ELR (cell line): ENCODE data around the gene SAMD5.
A peak's percentile ranks its signal among the peaks of the same experiment; 100 is the strongest.

Experiments used
- DNase-seq: peaks from one replicate; pipeline ENCODE4 v3.0.0-alpha.2; 2015; ENCODE audit warnings: low read depth

Gene SAMD5

DNA sequence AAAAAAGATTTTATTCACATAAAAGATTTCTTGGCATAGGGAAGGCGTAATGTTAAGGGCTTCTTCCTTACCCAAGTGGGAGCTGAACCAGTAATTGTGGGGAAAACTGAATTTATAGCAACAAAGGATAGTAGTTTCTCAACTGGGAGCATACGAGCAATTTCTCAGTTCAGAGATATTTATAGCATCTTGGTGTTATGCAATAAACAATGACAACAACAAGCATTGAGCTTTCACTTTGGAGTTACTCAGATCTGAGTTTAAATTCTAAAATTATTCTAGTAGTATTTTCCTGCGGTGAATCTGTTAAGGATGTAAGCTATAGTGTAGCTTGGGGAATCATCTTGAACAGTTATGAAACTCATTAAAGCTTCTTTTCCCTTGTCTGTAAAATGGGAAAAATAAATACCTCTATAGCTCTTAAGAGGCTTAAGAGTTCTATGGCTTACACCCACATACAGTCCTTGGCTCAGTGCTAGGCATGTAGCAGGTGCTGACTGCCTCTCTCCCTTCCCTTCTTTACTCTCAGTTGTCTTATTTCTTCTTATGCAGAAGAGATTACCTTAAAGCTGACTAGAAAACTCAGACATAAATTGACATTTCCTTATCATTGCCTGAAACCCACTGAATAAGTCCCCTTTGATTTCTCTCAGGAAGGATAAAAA, 58.8 kb downstream of the SAMD5 start:
- DNase-seq: no peak

DNA sequence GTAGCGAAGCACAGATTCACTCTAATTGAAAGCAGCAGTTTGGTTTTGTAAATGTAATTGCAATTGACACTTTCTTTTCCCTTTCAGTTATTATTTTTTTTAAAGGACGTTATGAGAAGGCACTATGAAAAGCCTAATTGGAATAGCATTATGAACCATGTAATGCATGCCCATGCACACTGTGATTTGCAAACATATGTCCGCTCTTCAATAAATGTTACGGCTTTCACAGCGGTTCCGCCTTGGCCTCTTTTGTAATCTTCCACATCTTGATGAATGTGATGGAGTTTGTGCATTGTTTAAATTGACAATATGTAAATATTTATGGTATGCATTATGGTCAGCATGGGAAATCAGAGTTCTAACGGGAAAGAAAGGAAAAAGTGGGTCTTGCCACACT, 61.3 kb downstream of the SAMD5 start:
- no peak for DNase-seq

DNA sequence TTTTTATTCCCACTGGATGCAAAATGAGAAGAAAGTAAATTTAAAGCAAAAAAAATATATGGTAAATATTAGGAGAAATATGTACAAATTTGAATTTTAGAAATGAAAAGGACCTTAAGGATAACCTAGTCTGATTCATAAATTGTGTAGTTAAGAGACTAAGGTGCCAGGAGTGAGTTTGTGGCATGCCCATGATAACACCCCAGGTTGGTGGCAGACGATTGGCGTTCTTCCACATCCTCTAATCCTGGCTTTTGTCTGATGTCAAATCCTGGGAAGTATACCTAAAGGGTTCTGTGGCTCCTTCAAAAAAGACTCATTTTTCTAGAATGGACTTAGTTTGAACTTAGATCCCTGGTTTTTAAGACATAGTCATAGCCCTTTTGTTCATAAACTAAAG, 62.2 kb downstream of the SAMD5 start:
- DNase-seq: no peak

DNA sequence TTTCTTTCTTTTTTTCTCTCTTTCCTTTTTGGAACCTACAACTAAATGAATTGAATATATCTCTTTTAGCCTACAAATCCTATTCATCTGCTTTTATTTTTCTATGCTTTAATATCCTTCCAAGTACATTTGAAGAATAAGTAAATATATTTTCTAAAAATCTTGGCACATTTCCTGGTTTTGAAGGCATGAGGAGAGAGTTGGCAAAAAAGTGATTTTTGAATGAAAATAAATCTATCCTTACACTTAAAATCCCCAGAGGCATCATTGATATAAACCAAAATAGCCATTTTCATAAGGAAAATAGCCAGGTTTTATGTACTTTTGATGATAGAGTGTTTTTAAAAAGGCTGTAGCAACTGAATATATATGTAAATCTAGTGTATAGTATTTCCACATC, 69.0 kb downstream of the SAMD5 start:
- DNase-seq: no peak

DNA sequence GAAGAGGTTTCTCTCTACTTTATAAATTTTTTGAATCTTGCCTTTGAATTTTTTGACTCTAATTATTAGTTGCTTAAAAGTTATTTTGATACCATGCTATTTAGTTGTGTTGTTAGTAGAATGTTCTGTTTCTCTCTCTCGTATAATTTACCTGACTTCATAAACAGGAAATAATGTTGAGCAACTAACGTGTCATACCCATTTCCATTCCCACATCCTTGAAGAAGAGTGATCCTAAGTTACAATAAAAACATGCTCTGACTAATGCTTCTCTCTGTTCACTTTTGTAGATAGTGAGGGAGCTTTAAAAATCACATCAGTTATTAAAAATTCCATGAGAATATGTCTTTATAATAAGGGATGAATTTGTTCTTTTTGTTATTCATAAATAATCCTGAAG, 69.7 kb downstream of the SAMD5 start:
- DNase-seq: peak; percentile 39

DNA sequence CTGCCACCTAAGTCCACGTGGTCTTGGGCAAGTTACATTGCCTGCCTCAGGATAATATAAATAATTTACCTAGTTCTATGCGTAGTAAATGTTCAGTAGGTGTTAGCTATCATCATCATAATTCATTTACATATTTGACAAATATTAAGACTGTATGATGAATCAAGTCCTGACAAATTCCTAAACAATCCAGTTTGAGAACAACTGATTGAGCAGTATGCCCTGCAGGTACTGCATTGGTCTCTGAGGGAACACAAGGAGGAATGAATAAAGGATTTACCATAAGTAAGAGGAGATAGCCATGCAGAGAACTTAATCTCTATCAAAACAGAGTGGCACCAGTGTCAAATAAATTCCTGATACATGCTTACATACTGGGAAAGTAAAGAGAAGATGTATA, 70.4 kb downstream of the SAMD5 start:
- no peak for DNase-seq

DNA sequence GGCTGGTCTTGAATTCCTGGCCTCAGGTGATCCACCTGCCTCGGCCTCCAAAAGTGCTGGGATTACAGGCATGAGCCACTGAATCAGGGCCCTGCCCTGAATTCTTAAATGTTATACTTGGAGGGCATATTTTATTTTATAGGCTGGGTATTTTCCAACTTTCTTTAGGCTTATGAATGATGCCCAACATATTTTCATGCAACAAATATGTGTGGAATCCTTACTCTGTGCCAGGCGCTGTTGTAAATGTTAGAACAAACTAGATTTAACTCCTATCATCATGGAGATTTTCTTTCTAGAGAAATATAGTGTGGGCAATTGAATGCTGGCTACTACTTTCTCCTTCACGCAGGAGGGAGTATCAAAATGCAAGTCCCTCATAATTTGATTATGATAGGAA, 71.2 kb downstream of the SAMD5 start:
- DNase-seq: no peak

DNA sequence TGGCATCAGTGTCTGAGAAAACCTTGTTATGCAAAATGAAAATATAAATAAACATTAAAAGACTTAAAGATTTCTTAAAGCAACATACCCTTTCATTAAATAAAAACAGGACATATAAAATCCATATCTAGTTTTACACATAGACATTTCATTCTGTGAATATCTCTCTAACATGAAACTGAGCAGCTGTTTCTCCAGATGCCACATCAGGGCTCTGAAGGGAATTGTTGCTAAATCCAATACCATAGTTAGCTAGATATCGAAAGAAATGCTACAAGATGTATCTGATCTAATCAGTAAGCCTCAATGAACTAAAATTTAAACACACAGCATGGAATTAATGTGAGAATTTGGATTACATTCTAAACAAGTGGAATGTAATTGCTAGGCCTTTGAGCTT, 74.5 kb downstream of the SAMD5 start:
- no peak for DNase-seq

DNA sequence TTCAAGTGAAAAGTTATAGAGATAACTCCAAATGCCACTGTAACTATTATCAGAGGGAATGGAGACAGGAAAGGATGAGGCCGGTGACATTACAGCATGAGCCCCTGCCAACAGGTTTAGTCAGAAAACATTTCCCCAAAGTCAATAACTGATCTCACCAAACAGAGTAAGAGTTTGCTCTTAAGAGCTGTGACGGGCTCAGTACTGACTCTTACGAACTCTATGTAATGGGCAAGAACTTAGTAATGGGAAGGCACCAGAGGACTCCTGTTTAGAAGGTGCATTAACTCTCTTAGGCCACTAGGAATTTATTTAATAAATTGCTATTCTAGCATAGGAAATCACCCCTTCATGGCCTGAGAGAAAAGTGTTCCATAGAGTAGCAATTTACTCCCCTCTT, 76.8 kb downstream of the SAMD5 start:
- DNase-seq: no peak

DNA sequence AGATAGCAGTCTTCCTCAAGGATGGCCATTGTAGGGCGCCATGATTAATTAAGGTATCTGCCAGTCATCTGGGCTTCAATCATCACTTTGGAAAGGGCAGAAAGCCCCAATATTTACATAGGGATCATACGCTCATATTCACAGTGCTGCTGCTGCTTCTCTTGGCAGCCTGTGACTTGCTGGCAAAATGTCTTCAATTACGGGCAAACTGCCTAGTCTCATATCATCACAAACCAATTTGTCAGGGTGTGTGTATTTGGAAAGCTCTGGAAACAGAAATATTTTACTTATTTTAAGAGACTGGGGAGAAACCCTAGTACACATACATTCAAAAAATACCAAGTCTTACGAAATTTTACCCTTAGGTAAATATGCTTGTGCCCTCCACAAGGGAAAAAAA, 77.6 kb downstream of the SAMD5 start:
- DNase-seq: no peak

DNA sequence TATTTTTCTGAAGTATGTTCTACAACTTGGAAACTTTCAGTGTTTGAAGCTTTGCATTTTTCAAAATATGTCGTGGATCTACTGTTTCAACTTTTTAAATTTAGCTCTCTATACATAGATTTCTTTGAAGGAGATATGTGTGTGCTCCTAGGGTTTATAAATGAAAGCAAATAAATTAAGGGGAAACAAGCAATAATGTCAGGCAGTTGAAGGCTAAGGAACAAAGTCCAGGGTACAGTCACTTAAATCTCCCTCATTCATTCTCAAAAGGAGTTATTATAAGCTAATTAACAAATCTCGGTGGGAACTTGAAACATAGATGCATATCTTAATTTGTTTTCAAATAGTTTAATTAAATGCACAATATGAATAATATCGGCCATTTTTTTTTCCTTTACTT, 79.4 kb downstream of the SAMD5 start:
- no peak for DNase-seq

DNA sequence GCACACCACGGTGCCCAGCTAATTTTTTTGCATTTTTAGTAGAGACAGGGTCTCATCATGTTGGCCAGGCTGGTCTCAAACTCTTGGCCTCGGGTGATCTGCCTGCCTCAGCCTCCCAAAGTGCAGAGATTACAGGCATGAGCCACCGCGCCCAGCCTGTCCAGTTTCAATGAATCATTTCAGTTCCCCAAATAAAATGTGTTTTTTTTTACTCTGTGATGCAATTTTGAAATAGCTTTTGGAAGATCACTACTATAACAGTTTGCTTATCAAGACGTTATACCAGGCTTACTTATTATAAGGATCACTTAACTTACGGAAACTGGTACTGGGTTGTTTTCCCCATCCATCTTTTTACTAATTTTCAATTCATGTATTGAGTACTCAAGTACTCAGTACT, 80.0 kb downstream of the SAMD5 start:
- DNase-seq: no peak

DNA sequence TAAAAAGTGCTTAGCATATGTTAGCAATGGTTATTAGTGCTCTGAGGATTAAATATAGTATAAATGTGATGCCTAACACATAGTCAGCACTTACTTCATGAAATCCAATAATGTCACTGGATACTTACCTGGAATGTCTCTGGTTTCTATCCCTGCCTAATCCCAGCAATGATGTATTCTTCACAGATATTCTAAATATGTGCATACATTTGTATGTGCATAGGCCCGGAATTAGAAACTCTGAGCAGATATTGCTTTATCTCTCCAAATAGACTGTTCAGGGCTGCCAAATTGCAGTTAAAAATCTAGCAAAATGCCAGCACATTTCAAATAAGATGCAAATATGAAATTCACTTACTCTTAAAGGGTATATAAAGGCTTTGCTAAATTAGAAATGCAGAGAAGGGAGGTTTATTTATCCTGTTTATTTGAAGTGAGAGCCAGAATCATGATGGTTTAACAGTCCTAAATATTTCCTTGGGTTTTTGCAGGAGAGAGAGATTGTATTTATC, 81.3 kb downstream of the SAMD5 start:
- DNase-seq: no peak

DNA sequence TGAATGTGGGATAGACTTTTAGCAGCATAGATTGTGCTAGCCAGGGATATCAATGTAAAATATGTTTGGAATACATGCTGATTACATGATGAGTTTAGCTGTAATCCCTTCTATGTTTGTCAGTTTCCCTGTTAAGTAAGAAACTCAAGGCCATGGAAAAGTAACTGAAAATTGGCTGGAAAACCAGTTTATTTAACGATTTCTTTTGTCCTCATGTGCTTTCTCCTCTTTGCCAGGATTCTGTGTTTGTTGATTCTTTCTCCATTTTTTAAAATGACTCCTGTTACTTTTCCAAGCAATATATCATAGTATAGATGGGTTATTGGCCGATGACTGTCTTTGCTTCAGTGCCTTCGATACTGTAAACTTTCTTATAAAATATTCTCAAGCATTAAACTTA, 87.5 kb downstream of the SAMD5 start:
- no peak for DNase-seq

DNA sequence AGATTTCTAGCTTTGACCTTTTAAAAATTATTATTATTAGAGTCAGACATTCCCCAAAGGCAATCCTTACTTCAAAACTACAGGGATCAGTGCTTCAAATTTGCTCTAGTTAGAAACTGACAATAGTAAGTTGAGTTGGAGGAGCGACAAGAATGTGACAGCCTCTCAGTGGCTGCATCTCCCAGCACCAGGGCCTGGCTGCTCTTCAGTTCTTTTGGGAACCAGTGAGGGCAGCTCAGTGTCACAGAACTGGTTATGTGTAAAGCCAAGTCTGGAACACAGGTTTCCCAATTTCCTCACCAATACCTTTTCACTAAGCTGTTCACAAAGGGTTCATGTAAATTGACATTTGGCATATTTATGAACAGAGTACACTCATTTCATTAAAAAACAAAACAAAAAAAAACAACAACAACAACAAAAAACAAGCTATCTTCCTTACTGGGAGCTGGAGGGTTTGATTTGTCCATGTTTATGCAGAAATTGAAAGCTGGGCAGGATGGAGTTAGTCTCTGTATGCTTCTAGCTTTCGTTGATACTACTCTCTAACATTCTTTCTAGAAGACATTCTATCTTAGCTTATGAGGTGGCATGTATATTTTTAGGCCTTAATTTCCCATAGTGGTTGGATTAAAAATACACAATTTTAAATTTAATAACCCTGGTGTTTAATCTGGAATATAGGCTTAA, 95.0 kb downstream of the SAMD5 start:
- DNase-seq: no peak

DNA sequence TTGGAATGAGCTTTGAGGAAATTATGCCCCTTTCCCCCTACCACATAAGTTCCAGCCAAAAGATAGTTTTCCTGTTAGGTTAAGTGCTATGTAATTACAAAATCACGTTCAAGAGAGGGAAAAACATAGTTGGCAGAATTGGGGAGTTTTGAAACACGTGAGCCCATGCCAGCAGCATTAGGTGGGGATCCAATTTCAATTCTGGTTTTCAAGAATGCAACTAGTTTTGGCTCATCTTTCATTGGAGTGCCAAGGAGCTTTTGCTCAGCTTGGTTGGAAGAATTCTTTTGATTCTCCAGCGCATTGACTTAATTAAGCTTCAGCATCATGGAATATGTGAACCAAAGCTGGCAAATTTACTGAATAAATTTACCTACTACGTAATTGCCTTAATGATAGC, 95.9 kb downstream of the SAMD5 start:
- DNase-seq: no peak

DNA sequence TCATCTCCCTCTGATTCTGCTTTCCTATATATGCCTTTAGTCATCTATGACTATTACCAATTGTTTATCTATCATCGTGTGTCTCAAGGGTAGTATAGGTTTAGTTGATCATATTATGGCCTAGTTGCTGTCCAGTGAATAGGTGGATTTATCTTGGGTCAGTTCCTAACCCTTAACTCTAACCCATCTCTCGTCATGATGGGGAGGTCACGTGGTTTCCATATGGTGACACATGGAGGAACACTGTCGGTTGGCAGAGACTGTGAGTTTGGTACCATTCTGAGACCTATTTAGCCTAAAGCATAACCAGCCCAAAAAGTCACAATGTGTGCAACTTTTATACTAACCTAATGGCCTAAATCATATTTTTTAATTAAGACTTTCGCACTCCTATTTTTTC, 103.5 kb downstream of the SAMD5 start:
- no peak for DNase-seq

DNA sequence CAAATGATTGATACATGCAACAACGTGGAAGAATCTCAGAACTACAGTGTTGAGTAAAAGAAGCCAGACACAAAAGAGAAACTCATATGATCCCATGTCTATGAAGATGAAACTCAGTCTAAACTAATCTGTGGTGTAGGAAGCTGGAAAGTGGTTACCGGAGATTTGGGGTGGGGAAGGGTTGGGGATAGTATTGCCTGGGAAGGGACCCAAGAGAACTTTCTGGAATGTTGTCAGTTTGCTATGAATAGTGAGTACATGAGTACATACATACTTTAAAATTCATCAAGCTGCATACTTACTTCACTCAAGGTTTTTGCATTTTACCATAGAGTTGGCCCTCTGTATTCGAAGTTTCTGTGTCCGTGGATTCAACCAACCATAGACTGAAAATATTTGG, 106.0 kb downstream of the SAMD5 start:
- no peak for DNase-seq

DNA sequence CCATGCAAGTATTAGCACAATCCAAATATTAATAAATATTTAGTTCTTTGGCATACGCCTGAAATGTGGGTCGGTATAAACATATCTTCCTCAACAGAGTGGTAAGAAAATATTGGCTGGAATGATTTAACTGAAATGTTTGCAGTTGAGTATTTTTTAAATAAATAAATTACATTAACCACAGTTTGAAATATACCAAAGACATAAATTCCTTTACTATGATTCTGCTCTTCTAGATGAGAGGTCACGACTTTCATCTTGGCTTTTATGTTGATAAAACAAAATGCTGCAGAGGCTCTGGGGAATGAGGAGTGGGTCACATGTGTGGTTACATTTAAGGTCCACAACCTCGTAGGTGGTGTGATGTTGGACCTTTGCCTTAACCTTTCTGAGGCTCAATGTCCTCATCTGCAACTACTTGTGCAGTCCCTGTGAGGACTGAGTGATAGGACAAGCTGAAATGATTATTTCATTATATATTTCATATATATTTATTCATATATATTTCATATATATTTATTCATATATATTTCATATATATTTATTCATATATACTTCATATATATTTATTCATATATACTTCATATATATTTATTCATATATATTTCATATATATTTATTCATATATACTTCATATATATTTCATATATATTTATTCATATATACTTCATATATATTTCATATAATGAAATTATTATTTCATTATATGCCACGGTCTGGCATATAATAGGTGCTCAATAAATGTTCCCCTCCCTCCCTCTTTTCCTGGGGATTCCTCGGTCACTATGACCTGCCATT, 107.4 kb downstream of the SAMD5 start:
- peak; percentile 30 for DNase-seq

DNA sequence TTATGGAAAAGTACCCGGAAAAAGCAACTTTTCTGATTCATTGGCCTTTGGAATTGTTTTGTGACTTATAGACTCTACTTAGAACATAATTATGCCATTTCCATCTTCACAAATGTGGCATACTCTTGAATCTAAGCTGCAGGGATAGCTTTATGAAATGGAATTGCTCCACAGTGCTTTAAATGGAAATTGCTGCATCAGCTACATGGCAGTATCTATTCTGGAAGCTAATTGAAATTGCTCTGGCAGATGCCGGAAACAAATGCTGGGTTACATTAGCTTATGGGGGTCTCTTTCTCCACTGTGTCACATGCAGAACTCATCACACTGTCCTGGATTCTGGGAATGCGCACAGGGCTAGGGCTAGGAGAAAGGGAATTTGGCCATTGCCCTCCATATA, 108.9 kb downstream of the SAMD5 start:
- DNase-seq: no peak

DNA sequence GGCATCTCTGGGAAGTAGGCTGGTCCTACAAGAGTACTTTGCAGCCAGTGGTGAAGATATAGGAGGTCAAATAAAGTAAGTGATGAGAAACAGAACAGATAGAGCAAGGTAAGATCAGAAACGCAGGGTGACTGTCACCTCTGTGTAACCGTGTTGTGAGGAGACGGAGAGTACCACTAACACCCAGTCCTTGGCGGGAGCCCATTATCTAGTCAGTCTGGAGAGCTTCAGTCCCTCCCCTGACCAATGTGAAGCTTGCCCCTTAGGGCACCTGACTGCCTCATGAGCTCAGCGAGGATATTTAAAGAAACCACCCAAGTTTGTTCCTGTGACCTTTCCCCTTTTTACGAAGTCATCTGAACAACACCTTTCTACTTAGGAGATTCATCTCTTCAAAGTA, 110.0 kb downstream of the SAMD5 start:
- no peak for DNase-seq

DNA sequence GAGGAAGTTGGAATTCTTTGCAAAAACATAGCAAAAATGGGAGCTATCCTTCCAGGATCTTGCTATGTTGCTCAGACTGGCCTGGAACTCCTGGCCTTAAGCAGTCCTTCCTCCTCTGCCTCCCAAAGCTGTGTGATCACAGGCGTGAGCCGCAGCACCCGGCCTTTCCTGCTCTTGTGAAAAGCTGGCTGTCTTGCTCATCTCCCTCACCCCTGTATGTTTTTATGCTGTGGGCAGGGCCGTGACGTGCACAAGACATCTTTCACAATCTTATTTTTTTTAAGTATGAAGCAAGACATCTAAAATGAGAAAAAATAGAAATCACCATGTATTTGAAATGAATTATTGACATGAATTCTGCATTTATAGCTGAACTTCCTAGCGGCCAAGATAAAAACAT, 110.4 kb downstream of the SAMD5 start:
- DNase-seq: no peak
